ENCODE results near the gene VIL1. TPM values are rescaled to one million over a fixed set of nuclear protein-coding genes. Genes with fewer than 3 reads are reported as not detected.

The VIL1 gene
- total RNA-seq, 1 experiment from 2014 or later = 0.18 TPM

DNA sequence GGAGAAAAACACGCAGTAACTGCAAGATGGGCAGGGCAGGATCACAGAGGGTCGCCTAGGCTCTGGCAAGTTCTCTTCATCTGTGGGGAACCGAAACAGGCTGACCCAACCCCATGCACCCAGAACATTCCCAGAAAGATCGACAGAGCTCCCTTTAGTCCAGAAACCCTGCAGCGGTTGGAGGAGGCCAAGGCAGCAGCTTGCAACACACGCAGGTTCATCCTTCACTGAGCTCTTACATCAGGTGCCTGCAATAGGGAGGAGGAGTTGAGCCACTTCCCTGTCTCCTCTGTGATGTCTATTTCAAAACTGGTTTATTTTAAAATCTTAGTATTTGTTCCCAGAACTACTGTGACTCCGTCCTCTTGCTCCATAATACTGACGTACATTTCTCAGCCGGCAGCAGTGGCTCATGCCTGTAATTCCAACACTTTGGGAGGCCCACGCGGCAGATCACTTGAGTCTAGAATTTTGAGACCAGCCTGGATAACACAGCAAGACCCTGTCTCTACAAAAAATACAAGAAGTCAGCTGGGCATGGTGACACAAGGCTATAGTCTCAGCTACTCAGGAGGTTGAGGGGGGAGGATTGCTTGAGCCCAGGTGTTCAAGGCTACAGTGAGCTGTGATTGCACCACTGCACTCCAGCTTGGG is 48.4 kb upstream of the VIL1 start:
- Histone ChIP-seq H3K36me3 (ENCODE audit: control insufficient read depth, insufficient read depth, low read length) (no peaks in the 10 kb centered on the region), H3K27ac (ENCODE audit: low read length) (no peak overlapping the region), H3K9me3 (ENCODE audit: control insufficient read depth, insufficient read depth, low read depth, low read length) (no peaks in the 10 kb centered on the region), H3K4me3 (ENCODE audit: low read depth in 2 of 2, low read length in 2 of 2) (no peak overlapping the region), H3K27me3 (ENCODE audit: control insufficient read depth, insufficient read depth, low read length) (no peaks in the 10 kb centered on the region), H3K4me1 (ENCODE audit: control insufficient read depth, insufficient read depth, low read length) (peaks cover 3% of the 10 kb centered on the region; the same call in 1 of the 2 replicates)
- in situ Hi-C loops (cut with HindIII; ENCODE audit: low pct_unique_long_range_greater_than_20kb, low sequenced_read_pairs) (no loop called here), intact Hi-C loops (cut with micrococcal nuclease; ENCODE audit: unreplicated experiment) (no loop called here)
- no TSS peak for BruUV-seq (replicated peaks)
- POLR2A ChIA-PET = no interaction called here
- DNase-seq (ENCODE audit: low read depth, low spot score) (no peak), ATAC-seq (no peak)
- CTCF ChIA-PET = no interaction called here
- TF ChIP-seq REST (IDR thresholded peaks at IDR 0.05; ENCODE audit: insufficient read depth in 1 of 2, low read depth in 2 of 2, low read length in 1 of 2) (no peak), SIN3A (IDR thresholded peaks at IDR 0.05; ENCODE audit: borderline replicate concordance, insufficient read depth, low read depth, low read length) (no peak), TCF7L2 (IDR thresholded peaks at IDR 0.05; ENCODE audit: low read depth, low read length) (no peak), POLR2AphosphoS5 (IDR thresholded peaks at IDR 0.05; ENCODE audit: low read depth, low read length) (no peak)
- TF ChIP-seq, protein P1, sequence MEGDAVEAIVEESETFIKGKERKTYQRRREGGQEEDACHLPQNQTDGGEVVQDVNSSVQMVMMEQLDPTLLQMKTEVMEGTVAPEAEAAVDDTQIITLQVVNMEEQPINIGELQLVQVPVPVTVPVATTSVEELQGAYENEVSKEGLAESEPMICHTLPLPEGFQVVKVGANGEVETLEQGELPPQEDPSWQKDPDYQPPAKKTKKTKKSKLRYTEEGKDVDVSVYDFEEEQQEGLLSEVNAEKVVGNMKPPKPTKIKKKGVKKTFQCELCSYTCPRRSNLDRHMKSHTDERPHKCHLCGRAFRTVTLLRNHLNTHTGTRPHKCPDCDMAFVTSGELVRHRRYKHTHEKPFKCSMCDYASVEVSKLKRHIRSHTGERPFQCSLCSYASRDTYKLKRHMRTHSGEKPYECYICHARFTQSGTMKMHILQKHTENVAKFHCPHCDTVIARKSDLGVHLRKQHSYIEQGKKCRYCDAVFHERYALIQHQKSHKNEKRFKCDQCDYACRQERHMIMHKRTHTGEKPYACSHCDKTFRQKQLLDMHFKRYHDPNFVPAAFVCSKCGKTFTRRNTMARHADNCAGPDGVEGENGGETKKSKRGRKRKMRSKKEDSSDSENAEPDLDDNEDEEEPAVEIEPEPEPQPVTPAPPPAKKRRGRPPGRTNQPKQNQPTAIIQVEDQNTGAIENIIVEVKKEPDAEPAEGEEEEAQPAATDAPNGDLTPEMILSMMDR (IDR thresholded peaks at IDR 0.05) = no peak

DNA sequence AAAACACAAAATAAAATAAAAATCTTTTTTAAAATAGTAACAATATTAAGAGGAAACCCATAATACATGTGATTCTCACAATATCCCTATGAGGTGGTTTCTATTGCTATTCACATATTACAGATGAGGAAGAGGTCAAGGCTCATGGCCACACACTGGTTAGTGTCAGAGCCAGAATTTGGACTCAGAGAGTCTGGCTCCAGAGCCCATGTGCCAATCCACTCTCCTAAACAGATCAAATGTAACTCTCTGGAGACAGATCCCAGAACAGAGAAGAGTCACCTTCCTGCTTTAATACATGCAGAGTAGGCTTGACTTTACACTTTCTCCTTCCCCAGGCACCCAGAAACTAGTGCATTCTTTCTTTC is 47.0 kb upstream of the VIL1 start:
- ATAC-seq (no peak), DNase-seq (ENCODE audit: low read depth, low spot score) (no peak)
- Histone ChIP-seq H3K36me3 (ENCODE audit: control insufficient read depth, insufficient read depth, low read length) (no peaks in the 10 kb centered on the region), H3K27ac (ENCODE audit: low read length) (no peak overlapping the region), H3K27me3 (ENCODE audit: control insufficient read depth, insufficient read depth, low read length) (no peaks in the 10 kb centered on the region), H3K9me3 (ENCODE audit: control insufficient read depth, insufficient read depth, low read depth, low read length) (no peaks in the 10 kb centered on the region), H3K4me3 (ENCODE audit: low read depth in 2 of 2, low read length in 2 of 2) (no peak overlapping the region), H3K4me1 (ENCODE audit: control insufficient read depth, insufficient read depth, low read length) (peaks cover 3% of the 10 kb centered on the region; the same call in 1 of the 2 replicates)
- intact Hi-C loops (cut with micrococcal nuclease; ENCODE audit: unreplicated experiment) (no loop called here), in situ Hi-C loops (cut with HindIII; ENCODE audit: low pct_unique_long_range_greater_than_20kb, low sequenced_read_pairs) (no loop called here)
- TF ChIP-seq TCF7L2 (IDR thresholded peaks at IDR 0.05; ENCODE audit: low read depth, low read length) = no peak
- no peak for TF ChIP-seq REST (IDR thresholded peaks at IDR 0.05; ENCODE audit: insufficient read depth in 1 of 2, low read depth in 2 of 2, low read length in 1 of 2)
- TF ChIP-seq, protein P1 (IDR thresholded peaks at IDR 0.05) = no peak
- no peak for TF ChIP-seq POLR2AphosphoS5 (IDR thresholded peaks at IDR 0.05; ENCODE audit: low read depth, low read length)
- TF ChIP-seq SIN3A (IDR thresholded peaks at IDR 0.05; ENCODE audit: borderline replicate concordance, insufficient read depth, low read depth, low read length) = no peak
- ChIA-PET CTCF (no interaction called here), POLR2A (no interaction called here)
- no TSS peak for BruUV-seq (replicated peaks)
